ENCODE measurements around the gene METTL23.

Gene METTL23

GRCh38 chr17:76775021-76775600 is 48.5 kb downstream of the METTL23 start:
- no peak for DNase-seq

GRCh38 chr17:76781056-76781982 is 54.7 kb downstream of the METTL23 start:
- DNase-seq, result no peak

- no peak for DNase-seq
Observed at GRCh38 chr17:76783146-76783545, 56.5 kb downstream of the METTL23 start.

Measured in activated CD4-positive, alpha-beta T cell treated with anti-CD3 and anti-CD28 coated beads, Interleukin-2, amount 50 U/mL, for 4 hours (primary cell).